CD4-positive, alpha-beta T cell treated with Interferon gamma for 1 hour (primary cell): ENCODE data around the gene SAMSN1.

Source experiments
- DNase-seq: peaks from one replicate; pipeline ENCODE4 v3.0.0-alpha.2; 2020

SAMSN1 gene

DNA sequence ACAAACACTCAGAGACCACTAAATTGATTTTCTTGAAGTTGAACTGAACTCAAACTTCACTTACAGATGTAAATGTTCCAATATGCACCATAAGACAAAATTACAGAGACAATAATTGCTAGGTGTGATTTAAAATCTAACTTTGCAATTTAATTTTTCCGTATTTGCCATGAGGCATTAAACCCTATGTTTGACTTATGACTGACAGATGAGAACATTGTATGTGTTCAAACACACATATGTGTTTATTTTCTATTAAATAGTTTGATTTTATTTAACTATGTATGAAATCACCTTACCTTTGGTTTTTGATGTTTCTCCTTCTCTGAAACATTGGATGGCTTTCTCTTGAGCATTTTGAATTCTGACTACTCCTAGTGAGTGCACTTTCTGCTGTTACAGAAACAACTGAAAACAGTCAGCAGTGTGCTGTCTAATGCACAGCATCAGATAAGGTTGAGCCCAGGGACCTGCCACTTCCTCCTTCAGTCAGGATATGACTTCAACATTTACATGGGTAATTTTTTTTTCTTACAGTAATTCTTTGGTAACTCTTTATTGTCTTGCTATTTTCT lies at the start of gene SAMSN1:
Gene SAMSN1 (minus strand): TSS at position 410 of the 575 bp plus-strand sequence. CDS start 54 bp downstream, at position 356.
- peak; percentile 81 for DNase-seq

- DNase-seq: no peak
Measured at GRCh38 chr21:14595449-14595848, 49.3 kb upstream of the SAMSN1 start.

DNA sequence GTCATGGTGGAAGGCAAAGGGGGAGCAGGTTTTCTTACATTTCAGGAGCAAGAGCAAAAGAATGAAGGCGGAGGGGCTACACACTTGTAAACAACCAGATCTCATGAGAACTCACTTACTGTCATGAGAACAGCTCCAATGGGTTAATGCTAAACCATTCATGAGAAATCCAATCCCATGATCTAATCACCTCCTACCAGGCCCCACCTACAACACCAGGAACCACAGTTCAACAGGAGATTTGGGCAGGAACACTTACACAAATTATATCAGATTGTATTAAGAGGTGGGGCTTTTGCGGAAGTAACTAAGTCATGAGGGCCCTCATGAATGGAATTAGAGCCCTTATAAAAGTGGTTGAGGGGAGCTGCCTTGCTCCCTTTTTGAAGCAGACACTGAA lies 48.9 kb upstream of the SAMSN1 start:
- DNase-seq: no peak

- no peak for DNase-seq
Measured at GRCh38 chr21:14593230-14593629, 47.1 kb upstream of the SAMSN1 start.

- no peak for DNase-seq
Measured at GRCh38 chr21:14592296-14593000, 46.3 kb upstream of the SAMSN1 start.

DNA sequence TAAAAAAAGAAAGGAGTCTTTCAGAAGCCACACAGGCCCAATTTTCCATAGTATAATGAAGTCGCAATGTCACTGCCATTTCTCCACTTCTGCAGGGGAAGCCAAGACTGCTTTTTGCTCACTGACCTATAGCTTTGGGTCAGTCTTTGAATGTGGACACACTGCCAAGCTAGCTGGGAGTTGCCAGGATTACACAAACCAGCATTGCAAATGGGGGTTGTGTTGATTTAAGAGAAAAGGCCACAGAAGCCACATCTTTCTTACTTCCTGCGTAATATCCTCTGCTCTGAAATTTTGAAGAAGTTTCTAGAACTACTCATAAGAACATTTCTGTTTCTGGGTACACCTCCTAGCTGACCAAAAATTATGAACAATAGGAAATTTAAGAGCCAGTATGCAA lies 45.8 kb upstream of the SAMSN1 start:
- DNase-seq: peak; percentile 75

- DNase-seq: no peak
Measured at GRCh38 chr21:14591377-14591776, 45.3 kb upstream of the SAMSN1 start.

DNA sequence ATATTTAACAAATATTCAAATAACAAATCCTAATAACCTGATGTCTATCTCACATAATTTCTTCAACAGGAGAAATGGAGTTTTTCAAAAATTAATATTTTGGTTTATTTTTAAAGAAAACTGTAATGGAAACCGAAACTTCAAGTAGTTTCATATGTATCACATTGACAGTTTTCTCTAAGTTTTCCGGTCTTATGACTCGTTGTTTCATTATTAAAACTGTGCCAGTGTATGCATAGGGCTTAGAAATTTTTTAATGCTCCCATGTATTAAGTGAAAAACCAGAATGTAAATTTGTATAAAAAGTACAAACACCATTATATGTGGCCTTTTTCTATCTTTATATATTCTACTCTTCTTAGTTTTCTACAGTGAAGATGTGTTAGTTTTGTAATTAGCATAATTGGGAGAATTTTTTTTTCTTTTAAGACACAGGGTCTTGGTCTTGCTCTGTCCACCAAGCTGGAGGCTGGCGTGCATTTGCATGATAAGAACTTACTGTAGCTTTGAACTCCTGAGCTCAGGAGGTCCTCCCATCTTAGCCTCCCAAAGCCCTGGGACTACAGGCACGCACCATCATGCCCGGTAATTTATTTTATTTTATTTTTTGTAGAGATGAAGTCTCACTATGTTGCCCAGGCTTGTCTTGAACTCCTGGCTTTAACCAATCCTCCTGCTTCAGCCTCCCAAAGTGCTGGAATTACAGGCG lies 43.9 kb upstream of the SAMSN1 start:
- DNase-seq: no peak

DNA sequence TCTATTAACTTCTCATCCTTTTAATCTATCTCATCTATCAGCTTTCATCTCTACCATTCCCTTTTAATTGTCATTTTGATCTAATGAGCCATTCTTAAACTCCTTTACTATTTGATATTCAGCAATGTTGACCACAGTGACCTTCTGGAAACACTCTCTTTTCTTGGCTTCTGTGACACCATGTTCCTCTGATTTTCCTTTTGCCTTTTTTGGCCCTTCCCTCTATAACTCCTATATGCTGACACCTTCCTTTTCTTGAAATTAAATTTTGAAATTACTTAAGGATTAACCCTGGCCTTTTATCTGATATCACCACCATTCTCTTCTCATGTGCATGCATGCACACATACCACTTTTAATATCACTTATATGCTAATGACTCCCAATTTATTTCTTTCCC lies 41.2 kb upstream of the SAMSN1 start:
- DNase-seq: no peak

- no peak for DNase-seq
Measured at GRCh38 chr21:14585122-14585521, 39.0 kb upstream of the SAMSN1 start.

GRCh38 chr21:14584357-14585095 lies 38.4 kb upstream of the SAMSN1 start:
- no peak for DNase-seq

DNA sequence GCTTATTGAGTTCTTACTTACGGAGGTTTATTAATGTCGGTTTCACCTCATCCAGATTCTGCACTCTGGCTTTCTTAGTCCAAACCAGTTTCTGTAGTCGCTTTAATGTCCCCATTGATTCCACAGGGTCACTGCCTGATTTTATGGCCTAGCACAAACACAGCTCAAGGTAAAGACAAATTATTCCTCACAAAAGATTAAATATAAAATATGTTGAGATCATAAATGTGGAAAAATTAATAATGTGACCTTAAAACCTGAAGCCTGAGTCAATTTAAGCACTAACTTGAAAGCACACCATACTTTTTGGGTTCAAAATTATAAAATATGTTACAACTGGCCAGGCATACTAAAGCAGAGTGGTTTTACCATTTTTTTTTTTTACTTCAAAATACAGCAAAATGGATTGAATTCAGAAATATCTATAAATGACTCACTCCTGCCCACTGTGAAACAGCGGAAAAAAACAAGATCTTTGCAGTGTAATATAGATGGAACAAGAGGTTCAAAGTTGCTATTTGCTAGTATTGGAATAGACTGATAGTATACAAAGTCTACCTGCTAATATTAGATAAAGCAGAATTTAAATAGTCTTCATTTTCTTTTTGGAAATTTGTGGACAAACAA lies 37.6 kb upstream of the SAMSN1 start:
- DNase-seq: no peak

GRCh38 chr21:14582934-14583628 lies 37.0 kb upstream of the SAMSN1 start:
- DNase-seq: no peak

DNA sequence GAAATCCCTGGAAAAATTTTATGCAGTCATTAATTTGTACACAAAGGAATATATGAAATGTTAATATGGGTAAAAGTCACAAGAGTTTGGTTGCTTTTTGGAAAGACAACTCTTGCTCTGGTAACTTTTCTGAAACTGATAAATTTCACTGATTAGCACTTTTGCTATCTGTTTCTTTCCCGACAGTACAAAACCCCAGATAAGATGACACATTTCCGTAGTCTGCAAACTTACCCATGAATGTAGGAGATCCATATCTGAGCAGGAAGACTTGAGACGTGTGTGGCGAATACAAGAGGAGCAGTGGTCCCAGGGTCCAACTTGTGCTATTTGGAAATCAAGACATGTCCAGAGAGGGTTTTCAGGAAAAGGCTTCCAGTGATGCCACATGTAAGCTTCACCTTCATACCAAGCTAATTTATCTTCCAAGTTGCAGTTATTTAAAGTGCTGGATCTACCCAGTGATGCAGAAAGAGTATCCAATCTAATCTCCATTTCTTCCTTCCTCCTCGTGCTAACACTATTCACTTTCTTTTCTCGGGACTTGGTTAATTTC lies 35.9 kb upstream of the SAMSN1 start:
- no peak for DNase-seq

GRCh38 chr21:14573244-14573643 lies 27.1 kb upstream of the SAMSN1 start:
- no peak for DNase-seq

GRCh38 chr21:14572204-14572780 lies 26.2 kb upstream of the SAMSN1 start:
- DNase-seq: no peak

GRCh38 chr21:14569868-14570267 lies 23.8 kb upstream of the SAMSN1 start:
- no peak for DNase-seq

DNA sequence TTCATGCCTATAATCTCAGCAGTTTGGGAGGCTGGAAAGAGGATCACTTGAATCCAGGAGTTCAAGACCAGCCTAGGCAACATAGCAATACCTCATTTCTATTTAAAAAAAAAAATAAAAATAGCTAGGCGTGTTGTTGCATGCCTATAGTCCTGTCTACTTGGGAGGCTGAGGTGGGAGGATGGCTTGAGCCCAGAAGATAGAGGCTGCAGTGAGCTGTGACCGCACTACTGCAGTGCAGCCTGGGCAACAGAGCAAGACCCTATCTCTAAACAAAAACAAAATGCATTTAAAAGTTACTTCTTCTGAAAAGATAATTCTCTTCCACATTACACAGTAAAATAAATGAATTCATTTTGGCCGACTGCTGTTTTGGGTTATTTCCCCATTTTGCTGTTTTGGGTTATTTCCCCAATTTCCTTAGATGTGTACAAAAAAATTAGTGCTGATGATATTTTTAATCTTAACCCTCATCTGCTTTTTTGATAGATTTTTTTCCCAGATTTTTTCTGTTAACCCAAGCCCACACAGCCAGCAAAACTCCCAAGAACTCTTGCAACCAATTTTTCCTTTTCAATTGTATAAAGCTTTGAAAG lies 23.0 kb upstream of the SAMSN1 start:
- no peak for DNase-seq

- DNase-seq: no peak
Measured at GRCh38 chr21:14567331-14568279, 21.5 kb upstream of the SAMSN1 start.

GRCh38 chr21:14566894-14567293 lies 20.8 kb upstream of the SAMSN1 start:
- DNase-seq: no peak
